GM23248 (cell line): ENCODE results near the gene LATS2.

Experiments
- EZH2 ChIP-seq: fragments of 200-600 bp; sonication (generic); IDR thresholded peaks from 2 replicates; pipeline ENCODE4 v1.6.1; 2018; ENCODE audit warnings: antibody characterized with exemption, mild to moderate bottlenecking; ENCODE audit not compliant: insufficient read depth, poor library complexity, severe bottlenecking
- EZH2phosphoT487 ChIP-seq: fragments of 200-600 bp; sonication (generic); IDR thresholded peaks from 2 replicates; pipeline ENCODE4 v1.6.1; 2018; ENCODE audit warnings: antibody characterized with exemption, moderate library complexity, mild to moderate bottlenecking, low read depth; ENCODE audit not compliant: insufficient read depth

DNA sequence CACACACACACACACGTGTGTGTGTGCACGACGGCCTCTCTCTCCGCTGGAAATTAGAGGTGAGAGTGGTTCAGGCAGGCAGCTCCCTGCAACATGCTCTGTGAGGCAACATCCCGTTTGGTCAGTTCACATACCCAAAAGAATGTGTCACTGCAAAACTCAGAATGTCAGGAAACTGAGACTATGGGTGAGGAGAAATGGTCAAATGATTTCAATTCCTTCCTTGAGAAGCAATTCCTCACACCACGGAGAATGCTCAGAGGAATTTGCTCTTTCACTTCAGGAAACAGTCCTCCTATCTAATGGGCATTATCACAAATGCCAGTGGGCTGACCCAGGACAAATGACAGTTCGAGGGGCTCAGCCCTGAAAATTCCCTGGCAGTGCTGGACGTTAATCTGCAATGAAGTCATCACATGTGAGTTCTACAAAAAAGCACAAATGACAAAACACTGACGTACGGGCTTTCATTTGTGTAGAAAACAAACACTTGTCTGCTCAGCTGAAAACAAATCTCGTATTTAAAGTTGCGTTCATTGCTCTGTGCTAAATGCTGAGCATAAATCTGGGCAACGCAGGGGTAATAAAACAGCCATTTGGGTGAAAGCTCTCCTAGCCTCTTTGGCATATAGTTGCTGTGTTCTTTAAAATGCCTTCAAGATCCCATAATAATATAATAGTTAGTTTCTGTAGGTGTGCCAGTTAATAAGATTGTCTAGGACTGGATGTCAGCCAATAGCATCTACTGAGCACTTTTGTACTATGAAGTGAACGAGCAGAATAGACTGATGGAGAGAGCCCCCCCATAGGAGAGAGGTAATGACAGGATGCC, 18.6 kb upstream of the LATS2 start:
- TF ChIP-seq EZH2 (no peak), EZH2phosphoT487 (no peak)
